ENCODE measurements around the gene RNASE1.

The RNASE1 gene

DNA sequence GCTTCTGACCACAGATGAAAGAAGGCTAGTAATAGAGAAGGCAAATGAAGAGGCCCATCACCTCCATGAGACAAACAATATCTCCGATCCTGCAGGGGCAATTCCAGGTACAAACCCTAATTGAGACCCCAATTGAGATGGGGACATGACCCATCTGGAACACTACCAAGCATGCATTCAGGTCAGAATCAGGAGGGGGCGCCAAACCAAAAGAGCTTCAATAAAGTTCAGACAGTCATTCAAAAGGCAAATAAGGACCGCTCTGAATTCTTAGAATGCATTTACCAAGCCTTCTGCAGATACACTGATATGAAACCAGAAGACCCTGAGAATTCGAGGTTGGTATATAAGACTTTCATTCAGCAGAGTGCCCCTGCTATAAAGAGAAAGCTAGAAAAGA lies 44.7 kb downstream of the RNASE1 start:
- TF ChIP-seq, protein P1, sequence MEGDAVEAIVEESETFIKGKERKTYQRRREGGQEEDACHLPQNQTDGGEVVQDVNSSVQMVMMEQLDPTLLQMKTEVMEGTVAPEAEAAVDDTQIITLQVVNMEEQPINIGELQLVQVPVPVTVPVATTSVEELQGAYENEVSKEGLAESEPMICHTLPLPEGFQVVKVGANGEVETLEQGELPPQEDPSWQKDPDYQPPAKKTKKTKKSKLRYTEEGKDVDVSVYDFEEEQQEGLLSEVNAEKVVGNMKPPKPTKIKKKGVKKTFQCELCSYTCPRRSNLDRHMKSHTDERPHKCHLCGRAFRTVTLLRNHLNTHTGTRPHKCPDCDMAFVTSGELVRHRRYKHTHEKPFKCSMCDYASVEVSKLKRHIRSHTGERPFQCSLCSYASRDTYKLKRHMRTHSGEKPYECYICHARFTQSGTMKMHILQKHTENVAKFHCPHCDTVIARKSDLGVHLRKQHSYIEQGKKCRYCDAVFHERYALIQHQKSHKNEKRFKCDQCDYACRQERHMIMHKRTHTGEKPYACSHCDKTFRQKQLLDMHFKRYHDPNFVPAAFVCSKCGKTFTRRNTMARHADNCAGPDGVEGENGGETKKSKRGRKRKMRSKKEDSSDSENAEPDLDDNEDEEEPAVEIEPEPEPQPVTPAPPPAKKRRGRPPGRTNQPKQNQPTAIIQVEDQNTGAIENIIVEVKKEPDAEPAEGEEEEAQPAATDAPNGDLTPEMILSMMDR (IDR thresholded peaks at IDR 0.05; ENCODE audit: low read depth, low read length), result no peak
- no peak for DNase-seq (ENCODE audit: low read depth in 2 of 2)
- H3K4me3 ChIP-seq (replicated peaks in 1 of 2; ENCODE audit: low read depth in 2 of 2, low read length in 2 of 2), result no peak overlapping the region

DNA sequence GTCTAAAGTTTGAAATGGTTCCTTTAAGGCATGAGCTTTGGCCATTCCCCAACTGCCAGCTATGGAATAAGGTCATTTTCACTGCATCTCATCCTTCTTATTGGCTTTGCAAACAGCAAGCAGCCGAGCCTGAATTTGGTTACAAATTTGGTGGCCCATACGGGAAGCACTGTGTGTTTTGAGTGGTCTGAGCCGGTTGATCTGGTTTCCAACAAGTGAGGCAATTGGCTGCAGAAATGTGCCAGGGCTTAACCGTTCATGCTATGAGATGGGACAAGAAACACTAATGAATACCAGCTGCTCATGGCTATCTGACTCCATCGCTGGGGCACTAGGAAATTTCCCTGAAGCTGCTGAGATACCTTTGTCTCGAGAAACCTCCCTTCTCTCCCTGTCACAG lies 47.6 kb downstream of the RNASE1 start:
- DNase-seq (ENCODE audit: low read depth in 2 of 2), result no peak
- no peak overlapping the region for H3K4me3 ChIP-seq (replicated peaks in 1 of 2; ENCODE audit: low read depth in 2 of 2, low read length in 2 of 2)
- TF ChIP-seq, protein P1 (IDR thresholded peaks at IDR 0.05; ENCODE audit: low read depth, low read length), result no peak

DNA sequence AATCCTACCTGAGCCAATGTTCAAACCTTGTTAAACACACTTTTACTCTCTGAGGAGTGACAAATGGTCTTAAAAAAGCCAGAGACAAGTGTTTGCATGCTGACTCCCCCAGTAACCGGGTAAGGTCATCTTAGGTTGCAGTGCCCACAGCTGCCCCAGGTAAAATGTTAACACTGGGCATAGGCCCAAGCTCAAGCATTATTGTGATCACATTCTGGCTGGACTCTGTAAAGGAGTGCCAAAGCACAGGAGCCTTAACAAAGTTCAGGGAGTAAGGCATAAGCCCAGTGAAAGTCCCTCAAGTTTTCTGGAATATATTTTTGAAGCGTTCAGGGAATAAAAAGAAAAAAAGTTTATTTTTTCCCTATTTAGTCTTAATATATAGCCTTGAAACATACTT lies 48.3 kb downstream of the RNASE1 start:
- TF ChIP-seq, protein P1 (IDR thresholded peaks at IDR 0.05; ENCODE audit: low read depth, low read length), result no peak
- no peak overlapping the region for H3K4me3 ChIP-seq (replicated peaks in 1 of 2; ENCODE audit: low read depth in 2 of 2, low read length in 2 of 2)

DNA sequence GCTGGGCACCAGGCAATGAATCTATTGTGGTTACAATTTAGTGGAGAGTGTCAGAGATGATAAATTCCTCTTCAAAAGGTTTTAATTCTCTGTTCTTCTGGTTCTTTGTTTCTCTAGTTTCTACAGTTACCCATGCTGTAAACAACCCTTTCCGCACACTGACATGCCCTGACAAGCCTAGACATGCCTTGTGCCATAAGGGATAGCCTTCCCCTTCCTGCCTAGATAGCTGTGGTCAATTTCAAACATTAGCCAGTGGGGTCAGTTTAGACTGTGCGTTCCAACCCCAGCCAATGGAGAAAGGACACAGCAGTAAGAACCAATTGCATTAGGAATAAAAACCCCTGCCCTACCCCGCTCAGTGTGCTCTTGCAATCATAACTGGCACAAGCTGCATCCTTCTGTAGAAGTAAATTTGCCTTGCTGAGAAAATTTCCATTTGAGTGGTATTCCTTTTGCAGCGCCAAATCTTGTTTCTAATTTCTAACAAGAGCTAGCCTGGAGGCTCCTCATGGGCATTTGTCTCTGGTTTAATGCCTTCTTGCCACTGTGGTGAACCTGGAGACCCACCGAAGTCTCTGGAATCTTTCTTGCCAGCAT lies 50.6 kb downstream of the RNASE1 start:
- no peak overlapping the region for H3K4me3 ChIP-seq (replicated peaks in 1 of 2; ENCODE audit: low read depth in 2 of 2, low read length in 2 of 2)
- DNase-seq (ENCODE audit: low read depth in 2 of 2), result no peak
- TF ChIP-seq, protein P1 (IDR thresholded peaks at IDR 0.05; ENCODE audit: low read depth, low read length), result no peak

More for the DNA sequence above, 48.3 kb downstream of the RNASE1 start:
- DNase-seq (ENCODE audit: low read depth in 2 of 2), result no peak

All from cardiac fibroblast (primary cell).